Measurements from ENCODE around the gene NLGN1.

NLGN1 gene

DNA sequence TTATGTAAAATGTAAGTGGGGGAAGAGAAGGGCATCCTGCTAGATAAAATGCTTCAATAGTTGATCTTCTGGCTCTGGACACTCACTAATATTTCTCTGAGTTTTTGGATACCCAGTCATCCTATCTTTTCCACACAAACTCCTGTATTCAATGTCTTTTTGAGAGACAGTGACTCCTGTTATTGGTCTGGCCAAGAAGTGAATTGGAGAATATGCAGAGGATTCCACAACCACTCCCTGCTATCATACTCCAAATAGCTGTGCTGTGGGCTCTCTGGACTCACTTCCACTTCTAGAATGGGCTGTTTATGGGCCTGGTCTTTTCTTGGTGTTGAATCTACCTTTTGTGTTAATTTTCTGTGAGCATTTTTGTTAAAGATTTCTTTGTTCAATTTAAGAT, 376.8 kb downstream of the NLGN1 start:
- ATAC-seq = no peak

DNA sequence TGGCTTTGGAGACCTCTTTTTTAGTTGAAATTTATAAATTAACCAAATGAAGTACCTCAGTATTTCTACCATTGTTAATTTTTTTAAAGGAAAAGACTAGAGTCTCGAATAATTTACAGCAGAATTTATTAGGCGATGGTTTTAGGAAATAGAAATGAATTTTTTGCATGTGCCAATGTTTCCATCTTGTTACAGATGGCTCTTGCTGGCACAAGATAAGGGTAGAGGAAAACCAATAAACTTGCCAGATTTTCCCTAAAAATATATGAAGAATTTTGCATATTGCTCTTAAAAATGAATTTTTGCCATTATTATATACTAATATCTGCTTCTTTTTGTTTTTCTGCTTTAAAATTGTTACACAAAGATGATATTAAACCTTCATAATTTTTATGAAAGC, 380.7 kb downstream of the NLGN1 start:
- no peak for ATAC-seq

DNA sequence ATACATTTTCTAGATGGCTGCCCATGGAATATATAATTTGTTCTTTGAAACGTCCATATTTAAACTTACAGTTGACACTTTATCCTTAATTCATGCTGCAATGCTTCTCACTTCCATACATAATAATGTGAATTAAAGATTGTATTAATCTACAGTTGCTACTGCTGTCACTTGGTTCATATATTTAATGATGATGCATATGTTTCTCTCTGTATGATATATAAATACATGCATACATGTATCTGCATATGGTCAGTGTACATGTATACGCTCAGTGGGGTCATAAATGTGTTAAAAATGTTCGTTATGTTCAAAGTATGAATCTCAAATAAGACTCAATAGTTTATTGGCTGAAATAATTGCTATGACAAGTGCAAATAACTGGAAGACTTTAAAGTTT, 382.5 kb downstream of the NLGN1 start:
- no peak for ATAC-seq

DNA sequence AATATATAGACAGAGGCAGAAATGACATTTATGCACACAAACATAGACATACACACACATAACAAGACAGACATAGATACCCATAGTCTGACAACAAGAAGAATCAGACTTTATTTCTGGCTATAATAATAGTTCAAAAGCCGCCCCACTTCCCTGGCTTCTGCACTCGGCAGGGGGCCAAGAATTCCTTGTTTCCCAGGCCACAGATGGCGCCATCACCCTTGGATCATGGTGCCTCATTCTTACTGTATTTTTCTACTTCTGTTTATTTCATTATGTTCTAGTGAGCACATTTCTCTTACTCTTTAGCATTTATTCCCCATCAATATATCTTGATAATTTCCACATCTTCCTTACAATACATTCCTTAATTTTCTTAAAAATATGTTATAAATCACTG, 387.5 kb downstream of the NLGN1 start:
- no peak for ATAC-seq

DNA sequence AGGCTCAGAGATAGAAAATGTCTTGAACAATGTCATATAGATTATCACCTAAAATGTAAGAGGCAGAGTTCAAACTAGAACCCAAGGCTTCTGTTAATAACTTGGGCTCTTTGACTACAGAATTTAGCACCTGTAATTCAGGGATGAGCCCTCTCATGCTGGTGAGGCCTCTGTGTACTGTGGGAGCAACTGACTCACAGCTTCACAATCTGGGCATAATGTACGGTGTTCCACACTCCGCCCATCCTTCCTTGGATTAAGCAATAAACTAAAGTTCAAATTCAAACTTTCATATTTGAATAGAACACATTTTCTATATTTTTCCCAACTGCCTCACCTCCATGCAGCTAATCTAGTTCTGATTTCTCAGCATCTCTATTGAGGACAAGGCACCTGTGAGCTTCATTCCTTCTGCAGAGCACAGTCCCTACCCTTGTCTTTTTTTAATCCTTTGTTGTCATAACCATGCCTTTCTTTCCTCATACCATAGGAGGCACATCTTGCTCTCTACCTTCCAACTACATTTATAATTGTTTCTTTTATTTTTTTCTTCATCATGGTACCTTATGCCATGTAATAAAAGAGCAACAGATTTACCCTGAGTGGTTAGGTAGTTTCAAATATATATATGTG, 392.1 kb downstream of the NLGN1 start:
- ATAC-seq = no peak

DNA sequence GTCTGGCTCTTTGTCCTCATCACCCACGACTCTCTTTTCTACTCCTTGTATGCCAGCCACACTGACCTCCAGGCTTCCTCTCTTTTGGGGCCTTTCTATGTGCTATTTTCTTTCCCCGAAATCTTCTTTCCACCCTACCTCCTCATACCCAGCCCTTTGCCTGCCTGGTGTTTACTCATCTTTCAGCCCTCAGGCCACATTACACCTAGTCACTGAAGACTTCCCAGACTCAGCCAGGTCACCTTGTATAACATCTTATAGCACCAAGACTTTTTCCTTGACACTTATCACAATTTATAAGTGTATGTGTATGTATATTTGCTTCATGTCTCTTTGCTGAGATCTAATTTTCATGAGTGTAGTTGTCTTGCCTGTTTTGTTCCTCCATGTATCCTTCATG, 396.4 kb downstream of the NLGN1 start:
- ATAC-seq = no peak

DNA sequence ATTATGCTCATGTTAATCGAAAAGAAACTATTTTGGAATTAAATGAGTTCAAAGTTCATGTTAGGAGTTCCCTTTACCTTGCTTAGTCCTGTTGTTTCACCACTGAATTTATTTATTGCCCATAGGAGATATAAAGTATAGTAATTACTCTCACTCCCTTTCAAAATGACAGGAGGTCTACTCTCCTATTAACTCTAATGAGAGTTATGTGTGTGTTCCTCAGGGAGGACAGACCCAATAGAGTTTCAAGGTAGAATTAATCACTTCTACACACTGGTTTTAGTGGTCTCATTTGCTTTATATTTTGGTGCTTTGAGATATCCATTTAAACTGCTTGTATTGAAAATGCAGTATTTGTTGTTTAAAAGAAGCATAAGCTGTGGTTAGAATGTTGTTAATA, 398.9 kb downstream of the NLGN1 start:
- no peak for ATAC-seq

DNA sequence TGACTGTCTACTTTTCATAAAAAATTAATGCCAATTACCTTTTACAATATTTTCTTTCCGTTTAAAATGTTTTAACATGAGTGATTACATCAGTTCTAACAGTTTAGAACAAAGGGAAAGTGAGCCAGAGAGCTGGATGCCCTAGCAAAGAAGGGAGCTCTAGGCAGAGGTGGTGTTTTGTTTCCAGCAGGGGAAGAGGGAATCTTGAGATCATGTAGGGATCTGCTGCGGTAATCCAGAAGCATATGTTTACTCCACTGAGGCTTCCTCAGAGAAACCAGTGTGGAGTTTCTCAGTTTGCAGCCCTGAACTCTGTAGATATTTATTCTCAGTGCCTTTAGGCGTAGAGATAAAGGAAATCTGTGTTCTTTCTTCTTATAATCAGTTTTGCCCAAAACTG, 399.3 kb downstream of the NLGN1 start:
- ATAC-seq = no peak

GRCh38 chr3:173799060-173799816, 401.7 kb downstream of the NLGN1 start:
- ATAC-seq = no peak

- ATAC-seq = no peak
Observed at GRCh38 chr3:173800154-173800553, 402.6 kb downstream of the NLGN1 start.

DNA sequence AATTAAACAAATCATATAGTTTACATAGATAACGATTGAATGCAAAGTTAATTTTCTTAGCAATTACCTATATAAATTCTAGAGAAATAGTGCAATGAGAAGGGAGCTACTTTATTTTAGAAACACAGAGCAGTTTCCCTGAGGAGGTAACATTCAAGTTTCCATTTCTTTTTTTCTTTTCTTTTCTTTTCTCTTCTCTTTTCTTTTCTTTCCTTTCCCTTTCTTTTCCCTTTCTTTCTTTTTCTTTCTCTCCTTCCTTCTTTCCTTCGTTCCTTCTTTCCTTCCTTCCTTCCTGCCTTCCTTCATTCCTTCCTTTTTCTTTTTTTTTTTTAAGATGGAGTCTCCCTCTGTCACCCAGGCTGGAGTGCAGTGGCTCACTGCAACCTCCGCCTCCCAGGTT, 417.3 kb downstream of the NLGN1 start:
- ATAC-seq = no peak

- ATAC-seq = no peak
Observed at GRCh38 chr3:173819368-173819767, 421.8 kb downstream of the NLGN1 start.

DNA sequence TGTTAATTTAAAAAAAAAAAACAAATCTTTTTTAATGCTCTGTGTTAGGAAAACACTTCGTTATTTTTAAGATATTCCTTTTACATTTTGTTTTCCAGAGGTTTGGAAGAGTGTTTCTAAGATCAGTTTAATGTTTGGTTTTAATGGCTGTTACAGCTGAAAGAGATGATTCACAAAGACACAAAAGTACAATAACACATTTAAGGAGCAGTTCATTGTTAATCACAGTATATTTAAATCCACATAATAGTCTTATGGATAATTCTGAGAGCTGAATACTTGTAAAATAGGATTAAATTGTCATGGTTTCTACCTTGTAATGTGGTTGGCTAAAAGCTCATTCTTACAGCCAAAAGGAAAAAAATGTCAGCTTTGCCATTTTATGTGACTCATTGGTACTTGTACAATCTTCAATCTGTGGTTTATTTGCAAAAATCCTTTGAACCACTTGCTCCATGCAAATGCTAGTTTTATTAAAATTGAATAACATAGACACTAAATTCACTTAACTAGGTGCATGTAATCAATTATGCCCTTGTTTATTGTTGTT, 426.4 kb downstream of the NLGN1 start:
- no peak for ATAC-seq

DNA sequence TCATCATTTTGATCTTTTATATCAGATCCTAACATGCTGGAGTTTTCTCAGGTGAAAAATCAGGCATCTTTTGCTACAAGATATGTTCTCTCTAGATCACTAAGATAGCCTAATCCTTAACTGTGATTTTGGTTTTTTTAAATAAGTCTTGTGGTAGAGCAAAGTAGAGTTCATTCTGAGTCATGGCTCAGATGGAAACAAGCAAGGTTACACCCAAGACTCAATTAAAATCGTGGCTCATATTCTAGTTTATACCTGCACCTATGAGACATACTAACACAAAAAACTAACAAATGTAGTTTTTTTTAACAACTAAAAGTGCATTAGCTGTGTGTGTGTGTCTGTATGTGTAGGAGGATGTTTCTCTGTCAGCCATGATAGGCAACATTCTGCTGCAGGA, 428.2 kb downstream of the NLGN1 start:
- ATAC-seq = no peak

GRCh38 chr3:173826416-173826815, 428.9 kb downstream of the NLGN1 start:
- ATAC-seq = no peak

- ATAC-seq = no peak
Observed at GRCh38 chr3:173826901-173827609, 429.5 kb downstream of the NLGN1 start.

- ATAC-seq = no peak
Observed at GRCh38 chr3:173838644-173839043, 441.1 kb downstream of the NLGN1 start.

DNA sequence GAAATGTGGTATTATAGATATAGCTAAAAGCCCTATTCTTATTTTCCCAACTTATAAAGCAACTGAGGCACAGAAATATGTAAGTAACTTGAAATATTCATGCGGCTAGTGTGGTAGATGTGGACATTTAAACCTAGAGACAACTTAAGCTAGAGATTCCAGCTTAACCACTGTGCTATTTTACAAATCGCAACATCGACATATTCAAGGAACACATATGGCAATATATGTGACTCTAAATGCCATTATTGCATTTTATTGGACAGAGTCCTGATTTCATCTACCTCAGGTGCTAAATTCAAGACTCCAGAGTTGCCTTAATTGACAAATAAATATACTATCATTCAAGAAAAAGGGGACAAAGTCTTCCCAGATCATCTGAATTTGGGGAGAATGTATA, 442.3 kb downstream of the NLGN1 start:
- ATAC-seq = no peak

GRCh38 chr3:173841334-173841733, 443.8 kb downstream of the NLGN1 start:
- no peak for ATAC-seq

- no peak for ATAC-seq
Observed at GRCh38 chr3:173843060-173843459, 445.5 kb downstream of the NLGN1 start.

DNA sequence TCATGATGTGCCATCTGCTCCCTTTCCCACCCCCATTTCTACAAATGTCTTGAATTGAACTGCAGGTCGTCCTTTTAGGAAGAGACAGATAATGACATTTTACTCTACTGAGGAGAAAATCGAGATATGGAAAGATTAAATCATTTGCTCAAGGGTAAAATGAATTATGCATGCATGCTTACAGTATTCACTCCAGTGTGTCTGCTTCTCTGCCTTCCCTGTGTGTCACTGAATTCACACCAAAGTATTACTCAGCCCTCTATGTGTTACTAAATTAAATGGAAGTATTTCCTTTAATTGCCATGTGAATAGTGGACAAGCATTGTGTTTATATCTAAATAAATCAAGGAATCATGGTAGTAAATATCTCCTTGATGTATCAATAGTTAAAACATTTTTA, 449.0 kb downstream of the NLGN1 start:
- ATAC-seq = no peak

- ATAC-seq = no peak
Observed at GRCh38 chr3:173849489-173849888, 451.9 kb downstream of the NLGN1 start.

- no peak for ATAC-seq
Observed at GRCh38 chr3:173857154-173857553, 459.6 kb downstream of the NLGN1 start.

GRCh38 chr3:173862701-173863100, 465.2 kb downstream of the NLGN1 start:
- no peak for ATAC-seq

All from activated CD4-positive, CD25-positive, alpha-beta regulatory T cell treated with anti-CD3 and anti-CD28 coated beads, Interleukin-2, amount 50 U/mL, for 24 hours (primary cell).